IMR-90 (cell line): Measurements from ENCODE around the gene DMD. TPM values are rescaled to one million over a fixed set of nuclear protein-coding genes. Genes with fewer than 3 reads are reported as not detected.
A peak's percentile ranks its signal among the peaks of the same experiment; 100 is the strongest.

ENCODE experiments used
- ATAC-seq: fragments of 200-7000 bp; cut with Tn5 transposase; 2 replicates; pipeline ENCODE4 v1.9.1; 2020; ENCODE audit warnings: low read depth, mild to moderate bottlenecking, moderate library complexity
- BruUV-seq: library from RNA; stranded (reverse); fragments of 400-500 nt; replicated peaks from 2 replicates; lab custom pipeline; 2021; lab: Mats Ljungman, UMichigan
- CTCF ChIA-PET: fragments of 300-600 bp; formaldehyde crosslinking; extraction: SDS; loops from one replicate; lab custom pipeline; 2021; ENCODE audit warnings: antibody characterized with exemption; lab: Yijun Ruan, JAX
- POLR2A ChIA-PET: fragments of 300-600 bp; sonication (Branson Sonifier 250); formaldehyde crosslinking; loops from one replicate; lab custom pipeline; 2022; ENCODE audit warnings: antibody characterized with exemption; ENCODE audit not compliant: unreplicated experiment; lab: Charles Lee
- DNase-seq: peaks from one replicate; pipeline ENCODE4 v3.0.0; 2013
- H2AFZ ChIP-seq: replicated peaks from 2 replicates; pipeline ENCODE3; 2013; ENCODE audit warnings: low read length, mild to moderate bottlenecking; ENCODE audit not compliant: poor library complexity
- H2AK5ac ChIP-seq: 2 replicates; pipeline ENCODE4 v1.6.1; 2013; ENCODE audit warnings: low read depth, low read length, inconsistent platforms
- H2AK9ac ChIP-seq: replicated peaks from 2 replicates; pipeline ENCODE3; 2013; ENCODE audit warnings: mild to moderate bottlenecking, low read depth, low read length, moderate library complexity; ENCODE audit not compliant: poor library complexity
- H2BK120ac ChIP-seq: 2 replicates; pipeline ENCODE4 v1.6.1; 2013; ENCODE audit warnings: low read depth, low read length, inconsistent platforms
- H2BK15ac ChIP-seq: 3 replicates; pipeline ENCODE4 v1.6.1; 2013; ENCODE audit warnings: low read depth, low read length, inconsistent platforms
- H2BK20ac ChIP-seq: 2 replicates; pipeline ENCODE4 v1.6.1; 2013; ENCODE audit warnings: low read depth, mild to moderate bottlenecking, inconsistent platforms, low read length, moderate library complexity
- H2BK5ac ChIP-seq: 2 replicates; pipeline ENCODE4 v1.6.1; 2013; ENCODE audit warnings: mild to moderate bottlenecking, low read depth, low read length, inconsistent platforms; ENCODE audit not compliant: poor library complexity, severe bottlenecking
- H3K14ac ChIP-seq: replicated peaks from 2 replicates; pipeline ENCODE4 v1.6.1; 2013; ENCODE audit warnings: low read depth, low read length, inconsistent platforms
- H3K18ac ChIP-seq: 2 replicates; pipeline ENCODE4 v1.6.1; 2013; ENCODE audit warnings: low read depth, low read length, control low read depth
- H3K23ac ChIP-seq: 2 replicates; pipeline ENCODE4 v1.6.1; 2013; ENCODE audit warnings: low read depth, low read length, inconsistent platforms
- H3K27ac ChIP-seq: 2 replicates; pipeline ENCODE4 v1.5.1; 2013; ENCODE audit warnings: mild to moderate bottlenecking, control low read depth, low read length; ENCODE audit not compliant: insufficient read depth
- H3K27me3 ChIP-seq: 2 replicates; pipeline ENCODE4 v1.6.1; 2013; ENCODE audit warnings: low read length; ENCODE audit not compliant: control insufficient read depth, insufficient read depth
- H3K36me3 ChIP-seq: 2 replicates; pipeline ENCODE4 v1.6.1; 2013; ENCODE audit warnings: low read length, mixed read lengths; ENCODE audit not compliant: control insufficient read depth, insufficient read depth
- H3K4ac ChIP-seq: 2 replicates; pipeline ENCODE4 v1.6.1; 2013; ENCODE audit warnings: low read depth, low read length, inconsistent platforms
- H3K4me1 ChIP-seq: 2 replicates; pipeline ENCODE4 v1.6.1; 2013; ENCODE audit warnings: low read length, mixed read lengths; ENCODE audit not compliant: control insufficient read depth, insufficient read depth
- H3K4me2 ChIP-seq: 2 replicates; pipeline ENCODE4 v1.6.1; 2013; ENCODE audit warnings: low read depth, mild to moderate bottlenecking, control low read depth, low read length, moderate library complexity
- H3K4me3 ChIP-seq: 2 replicates; pipeline ENCODE4 v1.5.1; 2013; ENCODE audit warnings: low read depth, mild to moderate bottlenecking, control low read depth, low read length, moderate library complexity; ENCODE audit not compliant: insufficient read depth
- H3K56ac ChIP-seq: 2 replicates; pipeline ENCODE4 v1.6.1; 2013; ENCODE audit warnings: low read length, inconsistent platforms; ENCODE audit not compliant: insufficient read depth; ENCODE audit errors: extremely low read depth
- H3K79me1 ChIP-seq, 2 experiments: 2 replicates each; pipeline ENCODE4 v1.6.1; 2013; ENCODE audit warnings: low read length in 2 of 2, inconsistent platforms in 1 of 2, low read depth in 1 of 2
- H3K9ac ChIP-seq: 2 replicates; pipeline ENCODE4 v1.6.1; 2013; ENCODE audit warnings: low read depth, low read length, control low read depth
- H3K9me1 ChIP-seq: 2 replicates; pipeline ENCODE4 v1.6.1; 2013; ENCODE audit warnings: low read length, inconsistent platforms; ENCODE audit not compliant: insufficient read depth
- H3K9me3 ChIP-seq: 2 replicates; pipeline ENCODE4 v1.6.1; 2013; ENCODE audit warnings: low read length; ENCODE audit not compliant: control insufficient read depth, insufficient read depth
- H4K20me1 ChIP-seq: 2 replicates; pipeline ENCODE4 v1.6.1; 2013; ENCODE audit warnings: low read length, inconsistent platforms; ENCODE audit not compliant: insufficient read depth
- H4K5ac ChIP-seq: 2 replicates; pipeline ENCODE4 v1.6.1; 2013; ENCODE audit warnings: mild to moderate bottlenecking, low read depth, low read length, control low read depth
- H4K8ac ChIP-seq, 2 experiments: 2 replicates each; pipeline ENCODE4 v1.6.1; 2013; ENCODE audit warnings: low read depth in 2 of 2, low read length in 2 of 2, control low read depth in 1 of 2, inconsistent platforms in 1 of 2
- H4K91ac ChIP-seq: 2 replicates; pipeline ENCODE4 v1.6.1; 2013; ENCODE audit warnings: low read depth, low read length, inconsistent platforms; ENCODE audit not compliant: insufficient read depth
- BHLHE40 ChIP-seq: fragments of 150-350 bp; IDR thresholded peaks from 2 replicates; pipeline ENCODE4 v1.6.1; 2016; ENCODE audit warnings: mild to moderate bottlenecking, low read depth, low read length
- CEBPB ChIP-seq: IDR thresholded peaks from 2 replicates; pipeline ENCODE4 v1.6.1; 2012; ENCODE audit warnings: low read depth, low read length, improper control_type of control experiment
- CHD1 ChIP-seq: IDR thresholded peaks from 2 replicates; pipeline ENCODE4 v1.6.1; 2012; ENCODE audit warnings: low read depth, low read length, improper control_type of control experiment
- MAFK ChIP-seq: IDR thresholded peaks from 2 replicates; pipeline ENCODE4 v1.6.1; 2012; ENCODE audit warnings: low read depth, low read length, improper control_type of control experiment
- MXI1 ChIP-seq: IDR thresholded peaks from 2 replicates; pipeline ENCODE4 v1.6.1; 2012; ENCODE audit warnings: low read depth, mild to moderate bottlenecking, low read length, moderate library complexity, borderline replicate concordance
- NFE2L2 ChIP-seq: fragments of 150-350 bp; IDR thresholded peaks from 2 replicates; pipeline ENCODE4 v1.6.1; 2016; ENCODE audit warnings: low read depth, mild to moderate bottlenecking, low read length
- POLR2A ChIP-seq: IDR thresholded peaks from 2 replicates; pipeline ENCODE4 v1.6.1; 2012; ENCODE audit warnings: mild to moderate bottlenecking, low read depth, low read length
- RAD21 ChIP-seq: IDR thresholded peaks from 2 replicates; pipeline ENCODE4 v1.6.1; 2012; ENCODE audit warnings: low read length, improper control_type of control experiment
- RCOR1 ChIP-seq: IDR thresholded peaks from 2 replicates; pipeline ENCODE4 v1.6.1; 2012; ENCODE audit warnings: mild to moderate bottlenecking, low read length, improper control_type of control experiment; ENCODE audit not compliant: insufficient replicate concordance
- RFX5 ChIP-seq: IDR thresholded peaks from 2 replicates; pipeline ENCODE4 v1.8.0; 2012; ENCODE audit warnings: low read depth, mild to moderate bottlenecking, low read length, moderate library complexity
- SMC3 ChIP-seq: fragments of 150-350 bp; IDR thresholded peaks from 2 replicates; pipeline ENCODE4 v1.6.1; 2016; ENCODE audit warnings: low read depth, mild to moderate bottlenecking, antibody characterized with exemption, low read length, moderate library complexity
- WGBS, 2 experiments: methylation state at CpG; one replicate each; pipeline versions ENCODE4 v1.1.5 to v1.1.7; 2013; ENCODE audit warnings: missing lambda C conversion rate in 2 of 2; ENCODE audit not compliant: insufficient read length in 1 of 2; ENCODE audit errors: extremely low coverage in 2 of 2; 5-methylcytosine and 5-hydroxymethylcytosine counted together
- dilution Hi-C: fragments of 300-500 bp; cut with HindIII; formaldehyde crosslinking; loops from one replicate; pipeline ENCODE4 v1.14.3; 2018; ENCODE audit warnings: low sequenced_read_pairs; ENCODE audit not compliant: unreplicated experiment
- in situ Hi-C: fragments of 300-500 bp; cut with MboI; formaldehyde crosslinking; loops from 3 replicates; pipeline ENCODE4 v1.14.3; 2019; ENCODE audit warnings: low sequenced_read_pairs, inconsistent platforms, mixed read lengths
- intact Hi-C: fragments of 100-400 bp; cut with micrococcal nuclease; formaldehyde crosslinking; loops from 2 replicates; pipeline ENCODE4 v1.10.0; 2022
- polyA plus RNA-seq, 3 experiments: library from polyadenylated mRNA; depleted of rRNA; stranded (reverse); fragments of >200 nt; gene quantifications; 2 replicates each; pipeline ENCODE4 v1.2.3, GENCODE V29; 2012; ENCODE audit warnings: low replicate concordance in 1 of 3
- total RNA-seq: library from RNA; depleted of rRNA; stranded (reverse); fragments of >200 nt; gene quantifications from 2 replicates; pipeline ENCODE4 v1.2.3, GENCODE V29; 2012
- TF ChIP-seq, protein P1 (sequence below): fragments of 150-350 bp; IDR thresholded peaks from 2 replicates; pipeline ENCODE4 v1.6.1; 2017; ENCODE audit warnings: mild to moderate bottlenecking, antibody characterized with exemption, low read length, low read depth

The DMD gene
- total and polyA plus RNA-seq, 2 of the 4 experiments (the other 2 are of a cell fraction) = 6.6 to 11.8 TPM

DNA sequence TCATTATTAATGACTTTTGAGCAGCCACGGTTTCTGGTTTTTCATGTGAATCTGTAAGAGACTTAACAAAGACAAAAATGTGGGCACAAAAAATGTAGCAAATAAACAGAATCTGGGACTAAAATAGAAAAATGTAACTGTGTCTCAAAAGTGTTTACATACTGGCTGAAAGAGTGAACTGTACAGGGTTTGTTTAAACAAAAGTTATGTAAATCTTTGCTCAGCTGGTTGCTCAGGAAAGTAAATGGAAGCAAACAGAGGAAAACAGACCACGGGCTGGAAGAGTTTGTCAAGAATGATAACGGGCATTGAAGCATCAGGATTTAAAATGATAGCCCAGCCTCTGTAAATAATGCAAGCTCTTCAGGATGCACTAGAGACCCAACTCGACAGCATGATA is 1217.7 kb downstream of the DMD start:
- dilution Hi-C loops = no loop called here
- ATAC-seq = no peak
- no peak overlapping the region for H2AK5ac ChIP-seq

More for the DNA sequence above, 1217.7 kb downstream of the DMD start:
- no peaks in the 10 kb centered on the region for H3K27me3 ChIP-seq
- TF ChIP-seq CEBPB = no peak
- no peak for TF ChIP-seq MXI1
- no peak for TF ChIP-seq RFX5
- TF ChIP-seq BHLHE40 = no peak
- no peak for TF ChIP-seq MAFK
- TF ChIP-seq, protein P1, sequence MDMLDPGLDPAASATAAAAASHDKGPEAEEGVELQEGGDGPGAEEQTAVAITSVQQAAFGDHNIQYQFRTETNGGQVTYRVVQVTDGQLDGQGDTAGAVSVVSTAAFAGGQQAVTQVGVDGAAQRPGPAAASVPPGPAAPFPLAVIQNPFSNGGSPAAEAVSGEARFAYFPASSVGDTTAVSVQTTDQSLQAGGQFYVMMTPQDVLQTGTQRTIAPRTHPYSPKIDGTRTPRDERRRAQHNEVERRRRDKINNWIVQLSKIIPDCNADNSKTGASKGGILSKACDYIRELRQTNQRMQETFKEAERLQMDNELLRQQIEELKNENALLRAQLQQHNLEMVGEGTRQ = no peak
- TF ChIP-seq CHD1 = no peak
- no peak for TF ChIP-seq RCOR1
- TF ChIP-seq POLR2A = no peak
- no peak for TF ChIP-seq RAD21
- TF ChIP-seq NFE2L2 = no peak
- TF ChIP-seq SMC3 = no peak
- no peak overlapping the region for H3K9ac ChIP-seq
- no peak overlapping the region for H2AK9ac ChIP-seq
- no peaks in the 10 kb centered on the region for H4K20me1 ChIP-seq
- no peak overlapping the region for H3K4me3 ChIP-seq
- H3K36me3 ChIP-seq = no peaks in the 10 kb centered on the region
- H3K9me1 ChIP-seq = no peaks in the 10 kb centered on the region
- no peak overlapping the region for H3K27ac ChIP-seq
- no peak overlapping the region for H2BK20ac ChIP-seq
- 17% methylated on average over 1 of the region's 4 CpGs; no CpG with 5 or more reads in 1 of the 2 experiments for WGBS, 2 experiments
- ChIA-PET CTCF (interaction anchor here (0.5 to 0.7 kb wide), 2 partner anchors 52 to 70 kb away, joined by 3 to 5 read pairs; no protein-coding TSS in a partner anchor), POLR2A (no interaction called here)
- no peak overlapping the region for H4K8ac ChIP-seq
- no peak overlapping the region for H3K23ac ChIP-seq
- in situ Hi-C loops = no loop called here
- BruUV-seq = no TSS peak
- H3K56ac ChIP-seq = no peak overlapping the region
- no peak overlapping the region for H2BK5ac ChIP-seq
- no peak overlapping the region for H2BK15ac ChIP-seq
- H3K4me1 ChIP-seq = no peaks in the 10 kb centered on the region
- no peak overlapping the region for H2BK120ac ChIP-seq
- H4K91ac ChIP-seq = no peak overlapping the region
- no peak overlapping the region for H3K4me2 ChIP-seq
- H3K14ac ChIP-seq = no peak overlapping the region
- H3K18ac ChIP-seq = no peak overlapping the region
- no peaks in the 10 kb centered on the region for H3K79me1 ChIP-seq
- DNase-seq = peak; percentile 0
- no peak overlapping the region for H3K4ac ChIP-seq
- intact Hi-C loops = no loop called here
- H3K9me3 ChIP-seq = no peaks in the 10 kb centered on the region
- H2AFZ ChIP-seq = no peak overlapping the region
- H4K5ac ChIP-seq = no peak overlapping the region
